MCF 10A (cell line): Measurements from ENCODE around the gene ZSCAN2. TPM values are rescaled to one million over a fixed set of nuclear protein-coding genes. Genes with fewer than 3 reads are reported as not detected.

Source experiments
- BruUV-seq: library from RNA; stranded (reverse); fragments of 400-500 nt; replicated peaks from 2 replicates; lab custom pipeline; 2021; lab: Mats Ljungman, UMichigan
- CTCF ChIA-PET: fragments of 300-600 bp; sonication (Branson Sonifier 250); formaldehyde crosslinking; extraction: SDS; loops from one replicate; lab custom pipeline; 2021; ENCODE audit warnings: antibody characterized with exemption, inconsistent platforms; lab: Yijun Ruan, JAX
- POLR2A ChIA-PET: fragments of 300-600, 350-650 bp; sonication (Branson Sonifier 250); formaldehyde crosslinking; extraction: SDS; loops from one replicate; lab custom pipeline; 2020; ENCODE audit warnings: antibody characterized with exemption, inconsistent platforms; lab: Yijun Ruan, JAX
- DNase-seq: peaks from one replicate; pipeline ENCODE4 v3.0.0-alpha.2; 2018; ENCODE audit not compliant: unreplicated experiment
- H3K27ac Mint-ChIP-seq: one replicate; pipeline ENCODE4 v1.8.0; 2022; ENCODE audit warnings: mild to moderate bottlenecking, low read depth, mixed read lengths; ENCODE audit not compliant: unreplicated experiment
- H3K27me3 Mint-ChIP-seq: one replicate; pipeline ENCODE4 v1.8.0; 2022; ENCODE audit warnings: mixed read lengths; ENCODE audit not compliant: insufficient read depth, unreplicated experiment
- H3K36me3 Mint-ChIP-seq: one replicate; pipeline ENCODE4 v1.8.0; 2022; ENCODE audit warnings: mild to moderate bottlenecking, moderate library complexity, mixed read lengths; ENCODE audit not compliant: insufficient read depth, unreplicated experiment
- H3K4me1 Mint-ChIP-seq: one replicate; pipeline ENCODE4 v1.8.0; 2022; ENCODE audit warnings: mixed read lengths; ENCODE audit not compliant: insufficient read depth, unreplicated experiment
- H3K4me3 Mint-ChIP-seq: one replicate; pipeline ENCODE4 v1.8.0; 2022; ENCODE audit warnings: mild to moderate bottlenecking, moderate library complexity, mixed read lengths; ENCODE audit not compliant: unreplicated experiment
- H3K9me3 Mint-ChIP-seq: one replicate; pipeline ENCODE4 v1.8.0; 2022; ENCODE audit warnings: mixed read lengths; ENCODE audit not compliant: unreplicated experiment
- intact Hi-C: fragments of 100-400 bp; cut with micrococcal nuclease; formaldehyde crosslinking; loops from 2 replicates; pipeline ENCODE4 v1.14.1; 2022
- total RNA-seq: library from RNA; stranded (reverse); gene quantifications from 2 replicates; pipeline ENCODE4 v1.2.3, GENCODE V29; 2022
- TF ChIP-seq, protein P1 (sequence below): fragments of 200-600 bp; IDR thresholded peaks from one replicate; pipeline ENCODE4 v1.8.0; 2022; ENCODE audit warnings: antibody characterized with exemption, mild to moderate bottlenecking; ENCODE audit not compliant: unreplicated experiment

The ZSCAN2 gene
- total RNA-seq, 1 experiment from 2014 or later = 4.2 TPM

GRCh38 chr15:84657748-84658079 lies 56.9 kb downstream of the ZSCAN2 start:
- H3K27me3 Mint-ChIP-seq = no peaks in the 10 kb centered on the region
- H3K27ac Mint-ChIP-seq = peak overlapping the region; percentile 17
- TF ChIP-seq, protein P1, sequence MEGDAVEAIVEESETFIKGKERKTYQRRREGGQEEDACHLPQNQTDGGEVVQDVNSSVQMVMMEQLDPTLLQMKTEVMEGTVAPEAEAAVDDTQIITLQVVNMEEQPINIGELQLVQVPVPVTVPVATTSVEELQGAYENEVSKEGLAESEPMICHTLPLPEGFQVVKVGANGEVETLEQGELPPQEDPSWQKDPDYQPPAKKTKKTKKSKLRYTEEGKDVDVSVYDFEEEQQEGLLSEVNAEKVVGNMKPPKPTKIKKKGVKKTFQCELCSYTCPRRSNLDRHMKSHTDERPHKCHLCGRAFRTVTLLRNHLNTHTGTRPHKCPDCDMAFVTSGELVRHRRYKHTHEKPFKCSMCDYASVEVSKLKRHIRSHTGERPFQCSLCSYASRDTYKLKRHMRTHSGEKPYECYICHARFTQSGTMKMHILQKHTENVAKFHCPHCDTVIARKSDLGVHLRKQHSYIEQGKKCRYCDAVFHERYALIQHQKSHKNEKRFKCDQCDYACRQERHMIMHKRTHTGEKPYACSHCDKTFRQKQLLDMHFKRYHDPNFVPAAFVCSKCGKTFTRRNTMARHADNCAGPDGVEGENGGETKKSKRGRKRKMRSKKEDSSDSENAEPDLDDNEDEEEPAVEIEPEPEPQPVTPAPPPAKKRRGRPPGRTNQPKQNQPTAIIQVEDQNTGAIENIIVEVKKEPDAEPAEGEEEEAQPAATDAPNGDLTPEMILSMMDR = no peak
- BruUV-seq = no TSS peak
- ChIA-PET POLR2A (interaction anchor here (0.7 to 2.0 kb wide), 4 partner anchors 26 to 59 kb away, joined by 3 to 6 read pairs (median 4); partner anchors contain the start of genes SEC11A and ZSCAN2), CTCF (interaction anchor here (1.7 to 4.7 kb wide), 2 partner anchors 71 to 271 kb away, joined by 4 to 40 read pairs; no protein-coding TSS in a partner anchor)
- H3K9me3 Mint-ChIP-seq = no peaks in the 10 kb centered on the region
- H3K4me3 Mint-ChIP-seq = peak overlapping the region; percentile 68
- H3K4me1 Mint-ChIP-seq = peaks cover 6% of the 10 kb centered on the region
- intact Hi-C loops = loop anchor here (5.0 kb wide), 1 partner anchor 385 kb away; no protein-coding TSS in a partner anchor
- no peak for DNase-seq
- H3K36me3 Mint-ChIP-seq = peaks cover 34% of the 10 kb centered on the region

DNA sequence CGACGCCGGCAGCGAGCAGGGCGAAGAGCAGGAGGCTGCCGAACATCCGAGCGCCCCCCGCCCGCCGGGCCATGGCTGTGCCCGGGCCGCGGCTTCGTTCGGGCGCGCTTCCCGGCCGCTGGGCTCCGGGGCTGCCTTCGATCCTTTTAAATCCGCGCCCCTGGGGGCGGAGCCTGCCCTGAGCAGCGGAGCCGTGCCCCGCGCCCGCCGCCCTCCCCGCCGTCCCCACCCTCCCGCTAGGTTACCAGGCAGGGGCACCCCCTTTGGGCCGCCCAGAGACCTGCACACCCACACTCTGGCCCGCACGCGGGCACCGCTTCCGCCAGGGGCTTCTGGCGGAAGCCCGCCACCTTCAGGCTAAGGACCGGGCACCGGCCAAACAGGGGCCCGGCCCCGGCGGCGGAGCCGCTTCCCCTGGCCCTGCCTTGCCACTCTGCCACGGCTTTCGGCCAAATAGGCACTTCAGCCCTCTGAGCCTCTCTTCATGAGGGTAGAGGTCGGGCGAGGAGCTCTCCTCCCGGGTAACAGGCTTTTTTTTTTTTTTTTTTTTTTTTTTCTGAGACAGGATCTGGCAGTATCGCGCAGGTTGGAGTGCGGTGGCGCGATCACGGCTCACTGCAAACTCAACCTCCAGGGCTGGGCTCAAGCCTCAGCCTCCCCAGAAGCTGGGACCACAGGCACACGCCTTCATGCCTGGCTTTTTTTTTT lies 57.4 kb downstream of the ZSCAN2 start, which contains the start of gene NMB:
Gene NMB (minus strand): TSS at position 120 of the 708 bp plus-strand sequence. CDS start 47 bp downstream, at position 73.
- BruUV-seq = no TSS peak
- TF ChIP-seq, protein P1 = peak; percentile 53
- DNase-seq = peak; percentile 80
- intact Hi-C loops = loop anchor here (5.0 kb wide), 1 partner anchor 384 kb away; no protein-coding TSS in a partner anchor
- H3K36me3 Mint-ChIP-seq = peaks cover 36% of the 10 kb centered on the region
- H3K27ac Mint-ChIP-seq = peak within 1 kb of the TSS; percentile 83
- H3K9me3 Mint-ChIP-seq = no peaks in the 10 kb centered on the region
- H3K4me3 Mint-ChIP-seq = peak within 1 kb of the TSS; percentile 68
- peaks cover 6% of the 10 kb centered on the region for H3K4me1 Mint-ChIP-seq
- POLR2A ChIA-PET = interaction anchor here (0.7 to 2.1 kb wide), 8 partner anchors 11 to 94 kb away, joined by 3 to 11 read pairs (median 4); partner anchors contain the start of gene SEC11A
- CTCF ChIA-PET = interaction anchor here (0.6 to 1.7 kb wide), 15 partner anchors 9 to 682 kb away, joined by 3 to 10 read pairs (median 4); no protein-coding TSS in a partner anchor
- H3K27me3 Mint-ChIP-seq = no peaks in the 10 kb centered on the region

- intact Hi-C loops = loop anchor here (5.0 kb wide), 1 partner anchor 383 kb away; no protein-coding TSS in a partner anchor
- H3K4me1 Mint-ChIP-seq = peaks cover 6% of the 10 kb centered on the region
- H3K36me3 Mint-ChIP-seq = peaks cover 36% of the 10 kb centered on the region
- no TSS peak for BruUV-seq
- H3K4me3 Mint-ChIP-seq = peak overlapping the region; percentile 68
- ChIA-PET POLR2A (interaction anchor here (0.7 to 2.1 kb wide), 9 partner anchors 10 to 93 kb away, joined by 3 to 11 read pairs (median 3); partner anchors contain the start of gene SEC11A), CTCF (interaction anchor here (0.5 to 1.7 kb wide), 17 partner anchors 9 to 683 kb away, joined by 3 to 10 read pairs (median 3); no protein-coding TSS in a partner anchor)
- no peaks in the 10 kb centered on the region for H3K27me3 Mint-ChIP-seq
- no peak for DNase-seq
- H3K27ac Mint-ChIP-seq = peak overlapping the region; percentile 83
- TF ChIP-seq, protein P1 = no peak
- no peaks in the 10 kb centered on the region for H3K9me3 Mint-ChIP-seq
These were observed 58.1 kb downstream of the ZSCAN2 start for GRCh38 chr15:84658788-84659411.
